Transverse colon (tissue), 4 donors: Measurements from ENCODE around the gene CAMTA1. TPM values are rescaled to one million over a fixed set of nuclear protein-coding genes. Genes with fewer than 3 reads are reported as not detected.
A peak's percentile ranks its signal among the peaks of the same experiment; 100 is the strongest.

ENCODE experiments used
- DNase-seq: peaks from one replicate; pipeline ENCODE4 v3.0.0-alpha.2; 2019
- H3K27ac ChIP-seq, 4 donors: fragments of 200-600 bp; sonication (generic); 2 replicates each; pipeline ENCODE4 v1.5.1; 2016 to 2018; ENCODE audit warnings: inconsistent platforms in 4 of 4
- H3K27me3 ChIP-seq: fragments of 200-600 bp; sonication (generic); 2 replicates; pipeline ENCODE4 v1.5.1; 2017; ENCODE audit warnings: inconsistent platforms
- H3K36me3 ChIP-seq, 4 donors: fragments of 200-600 bp; sonication (generic); 2 replicates each; pipeline ENCODE4 v1.5.1; 2017 to 2019; ENCODE audit warnings: inconsistent platforms in 4 of 4
- H3K4me1 ChIP-seq, 4 donors: fragments of 200-600 bp; sonication (generic); 2 replicates each; pipeline ENCODE4 v1.5.1; 2017 to 2020; ENCODE audit warnings: inconsistent platforms in 4 of 4
- H3K4me3 ChIP-seq, 4 donors: fragments of 200-600 bp; sonication (generic); 1 replicate in 1 of 4; 2 replicates in 3 of 4; pipeline versions ENCODE4 v1.5.1 to v1.6.1; 2017 to 2019; ENCODE audit warnings: inconsistent platforms in 4 of 4
- H3K9me3 ChIP-seq, 2 donors: fragments of 200-600 bp; sonication (generic); 2 replicates each; pipeline ENCODE4 v1.5.1; 2017 to 2019; ENCODE audit warnings: inconsistent platforms in 2 of 2
- EP300 ChIP-seq: sonication (generic); formaldehyde crosslinking; IDR thresholded peaks from one replicate; pipeline ENCODE4 v1.6.1; 2017; ENCODE audit warnings: antibody characterized with exemption, low read depth
- POLR2A ChIP-seq: fragments of 450-650 bp; IDR thresholded peaks from one replicate; pipeline ENCODE4 v1.6.1; 2016; ENCODE audit warnings: antibody characterized with exemption, mild to moderate bottlenecking, moderate library complexity
- POLR2AphosphoS5 ChIP-seq, 3 donors: sonication (generic); formaldehyde crosslinking; IDR thresholded peaks; one replicate each; pipeline ENCODE4 v1.6.1; 2016; ENCODE audit warnings: antibody characterized with exemption in 3 of 3
- WGBS, 2 donors: methylation state at CpG; one replicate each; pipeline ENCODE4 v1.1.5; 2018; ENCODE audit warnings: low coverage in 1 of 2; 5-methylcytosine and 5-hydroxymethylcytosine counted together
- in situ Hi-C, 4 donors: fragments of 200-750 bp; cut with MboI; loops; one replicate each; pipeline versions ENCODE4 v1.15.0 to v1.15.1; 2017; ENCODE audit warnings: low sequenced_read_pairs in 3 of 4, low pct_ligation_motif_present in 1 of 4, low pct_unique_long_range_greater_than_20kb in 1 of 4
- intact Hi-C: fragments of 100-400 bp; cut with DNase I; formaldehyde crosslinking; loops from one replicate; pipeline ENCODE4 v1.15.1; 2023; ENCODE audit warnings: low total_unique reads
- total RNA-seq, 4 donors: library from RNA; depleted of rRNA; stranded (reverse); fragments of >200 nt; gene quantifications; one replicate each; pipeline ENCODE4 v1.1.0, GENCODE V29; 2016
- TF ChIP-seq, protein P1 (sequence below), 5 experiments: fragments of 200-600 bp in 3 of 5; fragments of 450-650 bp in 2 of 5; sonication (generic) in 3 of 5; IDR thresholded peaks; 1 replicate in 2 of 5; 2 replicates in 3 of 5; pipeline ENCODE4 v1.5.1; 2016 to 2017; ENCODE audit warnings: antibody characterized with exemption in 5 of 5, inconsistent platforms in 3 of 5, mild to moderate bottlenecking in 2 of 5, moderate library complexity in 1 of 5

Gene CAMTA1
- total RNA-seq, 4 donors from 2014 or later, result 93.8 to 268 (median 130) TPM

DNA sequence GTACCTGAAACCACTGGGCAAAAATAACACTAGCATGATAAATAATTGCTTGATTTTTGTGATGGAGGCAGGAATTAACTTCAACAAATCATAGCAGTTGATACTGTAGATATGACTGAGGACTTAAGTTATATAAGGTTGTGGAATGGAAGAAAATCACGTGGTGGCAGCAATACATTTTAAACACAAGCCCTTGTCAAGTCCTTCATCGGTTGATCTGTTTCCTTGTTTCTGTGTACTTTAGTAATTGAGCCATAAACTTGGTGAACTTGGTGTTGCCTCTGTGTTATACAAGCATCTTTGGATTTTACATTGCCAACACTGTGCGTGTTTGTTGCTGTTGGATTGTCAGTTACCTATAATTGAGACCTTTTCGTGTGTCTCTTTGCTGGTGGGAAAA is 114.4 kb downstream of the CAMTA1 start:
- 44 to 52% methylated on average over 4 of the region's 4 CpGs for WGBS, 2 donors
- H3K4me3 ChIP-seq, result no peak overlapping the region
- DNase-seq, result no peak
- peaks cover 0 to 11% (median 6%) of the 10 kb centered on the region in 4 donors for H3K4me1 ChIP-seq
- intact Hi-C loops, result loop anchor here (10.0 kb wide), 1 partner anchor 175 kb away; no protein-coding TSS in a partner anchor
- in situ Hi-C loops, result loop anchor here in 2 of 4 donors (10.0 to 25.0 kb wide), 2 partner anchors 95 to 162 kb away; no protein-coding TSS in a partner anchor
- no peaks in the 10 kb centered on the region for H3K36me3 ChIP-seq
- H3K9me3 ChIP-seq, result no peaks in the 10 kb centered on the region
- TF ChIP-seq POLR2AphosphoS5 (IDR thresholded peaks at IDR 0.05) (peak in 2 of 3 donors; percentile 7 to 17), POLR2A (no peak)
- TF ChIP-seq, protein P1, sequence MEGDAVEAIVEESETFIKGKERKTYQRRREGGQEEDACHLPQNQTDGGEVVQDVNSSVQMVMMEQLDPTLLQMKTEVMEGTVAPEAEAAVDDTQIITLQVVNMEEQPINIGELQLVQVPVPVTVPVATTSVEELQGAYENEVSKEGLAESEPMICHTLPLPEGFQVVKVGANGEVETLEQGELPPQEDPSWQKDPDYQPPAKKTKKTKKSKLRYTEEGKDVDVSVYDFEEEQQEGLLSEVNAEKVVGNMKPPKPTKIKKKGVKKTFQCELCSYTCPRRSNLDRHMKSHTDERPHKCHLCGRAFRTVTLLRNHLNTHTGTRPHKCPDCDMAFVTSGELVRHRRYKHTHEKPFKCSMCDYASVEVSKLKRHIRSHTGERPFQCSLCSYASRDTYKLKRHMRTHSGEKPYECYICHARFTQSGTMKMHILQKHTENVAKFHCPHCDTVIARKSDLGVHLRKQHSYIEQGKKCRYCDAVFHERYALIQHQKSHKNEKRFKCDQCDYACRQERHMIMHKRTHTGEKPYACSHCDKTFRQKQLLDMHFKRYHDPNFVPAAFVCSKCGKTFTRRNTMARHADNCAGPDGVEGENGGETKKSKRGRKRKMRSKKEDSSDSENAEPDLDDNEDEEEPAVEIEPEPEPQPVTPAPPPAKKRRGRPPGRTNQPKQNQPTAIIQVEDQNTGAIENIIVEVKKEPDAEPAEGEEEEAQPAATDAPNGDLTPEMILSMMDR (IDR thresholded peaks at IDR 0.05), result no peak
- H3K27ac ChIP-seq, result peak overlapping the region in 3 of 4 donors; percentile 32 to 59 (median 50)
- no peaks in the 10 kb centered on the region for H3K27me3 ChIP-seq

DNA sequence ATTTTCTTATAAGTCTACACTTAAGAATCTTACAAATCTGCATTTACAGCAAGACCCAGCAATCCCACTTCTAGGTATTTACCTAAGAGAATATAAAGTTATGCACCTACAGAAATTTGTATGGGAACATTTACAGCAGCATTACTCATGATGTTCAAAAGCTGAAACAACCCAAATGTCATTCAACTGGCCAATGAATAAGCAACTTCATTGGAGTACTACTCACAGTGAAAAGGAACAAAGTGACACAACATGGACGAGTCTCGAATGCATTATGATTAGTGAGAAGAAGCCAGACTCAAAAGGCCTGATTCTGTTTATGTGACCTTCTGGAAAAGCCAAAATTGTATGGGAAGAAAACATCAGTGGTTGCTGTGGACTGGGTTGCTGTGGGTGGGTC is 116.9 kb downstream of the CAMTA1 start:
- intact Hi-C loops, result no loop called here
- Histone ChIP-seq H3K36me3 (no peaks in the 10 kb centered on the region), H3K27me3 (no peaks in the 10 kb centered on the region), H3K9me3 (no peaks in the 10 kb centered on the region), H3K4me1 (peaks cover 0 to 11% (median 6%) of the 10 kb centered on the region in 4 donors), H3K27ac (no peak overlapping the region), H3K4me3 (no peak overlapping the region)
- in situ Hi-C loops, result no loop called here
- DNase-seq, result no peak
- WGBS, 2 donors, result 63 to 67% methylated on average over 2 of the region's 2 CpGs
- no peak for TF ChIP-seq POLR2A
- no peak for TF ChIP-seq POLR2AphosphoS5 (IDR thresholded peaks at IDR 0.05)
- TF ChIP-seq EP300, result no peak

DNA sequence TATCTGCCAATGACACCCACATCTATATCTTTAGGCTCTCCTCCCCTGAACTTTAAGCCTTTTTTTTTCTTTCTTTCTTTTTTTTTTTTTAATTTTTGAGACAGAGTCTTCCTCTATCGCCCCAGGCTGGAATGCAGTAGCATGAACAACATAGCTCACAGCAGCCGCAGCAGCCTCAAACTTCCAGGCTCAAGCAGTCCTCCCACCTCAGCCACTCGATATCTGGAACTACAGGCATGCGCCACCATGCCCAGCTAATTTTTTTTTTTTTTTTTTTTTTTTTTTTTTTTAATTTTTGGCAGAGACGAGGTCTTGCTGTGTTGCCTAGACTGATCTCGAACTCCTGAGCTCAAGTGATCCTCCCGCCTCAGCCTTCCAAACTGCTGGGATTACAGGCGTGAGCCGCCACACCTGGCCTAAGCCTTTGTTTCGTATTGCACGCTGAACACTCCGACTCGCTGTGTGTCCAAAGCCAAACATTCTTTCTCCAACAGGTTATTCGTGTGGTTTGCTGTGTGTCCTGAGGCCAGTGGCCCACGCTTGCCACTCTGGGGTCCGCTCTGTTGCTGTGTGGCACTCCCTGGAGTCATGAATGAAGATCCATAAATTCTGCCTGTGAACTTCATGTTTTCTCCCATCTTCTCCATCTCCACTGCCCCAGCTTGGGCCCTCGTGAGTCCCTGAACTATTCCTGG is 119.4 kb downstream of the CAMTA1 start:
- in situ Hi-C loops, result no loop called here
- DNase-seq, result no peak
- Histone ChIP-seq H3K27me3 (no peaks in the 10 kb centered on the region), H3K27ac (no peak overlapping the region), H3K36me3 (no peaks in the 10 kb centered on the region), H3K4me3 (no peak overlapping the region), H3K4me1 (peaks cover 0 to 7% (median 5%) of the 10 kb centered on the region in 4 donors), H3K9me3 (no peaks in the 10 kb centered on the region)
- WGBS, 2 donors, result 95% methylated on average over 4 to 12 of the region's 17 CpGs
- TF ChIP-seq, protein P1 (IDR thresholded peaks at IDR 0.05), result no peak
- TF ChIP-seq EP300, result no peak
- TF ChIP-seq POLR2AphosphoS5 (IDR thresholded peaks at IDR 0.05), result no peak
- no peak for TF ChIP-seq POLR2A
- intact Hi-C loops, result no loop called here

DNA sequence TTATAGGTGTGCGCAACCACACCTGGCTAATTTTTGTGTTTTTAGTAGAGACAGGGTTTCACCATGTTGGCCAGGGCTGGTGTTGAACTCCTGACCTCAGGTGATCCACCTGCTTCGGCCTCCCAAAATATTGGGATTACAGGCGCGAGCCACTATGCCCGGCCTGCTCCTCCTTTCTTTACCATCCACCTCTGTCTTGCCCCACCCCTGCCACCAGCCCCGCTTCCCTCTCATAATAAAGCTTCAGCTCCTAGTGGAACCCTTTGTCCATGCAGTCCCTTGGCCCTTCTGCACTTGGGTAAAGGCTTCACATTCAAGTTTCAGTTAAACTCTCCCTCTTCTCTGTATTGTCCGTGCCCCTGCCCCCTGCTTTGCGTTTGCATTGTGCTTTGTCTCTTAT is 120.1 kb downstream of the CAMTA1 start:
- TF ChIP-seq POLR2AphosphoS5 (IDR thresholded peaks at IDR 0.05), result no peak

DNA sequence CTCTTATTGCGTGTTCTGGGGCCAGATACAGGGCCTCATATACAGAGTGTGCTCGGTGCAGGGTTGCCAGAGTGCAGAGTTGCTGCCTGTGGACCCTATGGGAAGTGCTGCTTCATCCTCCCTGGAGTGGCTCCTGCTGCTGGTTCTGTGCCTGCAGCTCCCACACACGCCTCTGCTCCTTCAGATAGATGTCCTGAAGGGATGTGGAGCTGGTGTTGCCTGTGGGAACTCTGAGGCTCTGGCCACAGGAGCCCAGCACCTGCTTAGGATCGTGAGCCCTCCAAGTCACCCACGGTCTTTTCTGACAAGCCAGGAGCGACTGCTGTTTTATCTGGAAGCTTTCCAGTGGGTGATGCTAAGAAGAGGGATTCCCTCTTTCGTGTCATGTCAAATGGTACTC is 120.5 kb downstream of the CAMTA1 start:
- TF ChIP-seq POLR2AphosphoS5 (IDR thresholded peaks at IDR 0.05), result no peak
- TF ChIP-seq EP300, result no peak
- TF ChIP-seq POLR2A, result no peak
- TF ChIP-seq, protein P1 (IDR thresholded peaks at IDR 0.05), result no peak
- in situ Hi-C loops, result no loop called here
- Histone ChIP-seq H3K4me3 (no peak overlapping the region), H3K27me3 (no peaks in the 10 kb centered on the region), H3K9me3 (no peaks in the 10 kb centered on the region), H3K36me3 (no peaks in the 10 kb centered on the region), H3K27ac (no peak overlapping the region), H3K4me1 (no peaks in the 10 kb centered on the region)
- intact Hi-C loops, result no loop called here
- 62 to 67% methylated on average over 1 to 6 of the region's 7 CpGs for WGBS, 2 donors
- DNase-seq, result no peak

More for the DNA sequence above, 120.1 kb downstream of the CAMTA1 start:
- Histone ChIP-seq H3K9me3 (no peaks in the 10 kb centered on the region), H3K4me3 (no peak overlapping the region), H3K27ac (no peak overlapping the region), H3K27me3 (no peaks in the 10 kb centered on the region), H3K36me3 (no peaks in the 10 kb centered on the region), H3K4me1 (peaks cover 0 to 2% (median 0%) of the 10 kb centered on the region in 4 donors)
- 86 to 92% methylated on average over 4 to 8 of the region's 8 CpGs for WGBS, 2 donors
- in situ Hi-C loops, result no loop called here
- intact Hi-C loops, result no loop called here
- no peak for DNase-seq
